ENCODE results near the gene INPP5A.

The INPP5A gene

GRCh38 chr10:132745511-132745910, 207.9 kb downstream of the INPP5A start:
- Histone ChIP-seq H4K20me1 (ENCODE audit: insufficient read depth, low read length, poor library complexity, severe bottlenecking) (no peaks in the 10 kb centered on the region), H2AFZ (ENCODE audit: low read length) (no peak overlapping the region), H3K36me3 (ENCODE audit: insufficient read depth, low read length) (peaks cover 12% of the 10 kb centered on the region; the same call in 1 of the 2 replicates), H3K9me3 (ENCODE audit: insufficient read depth, low read depth, low read length) (no peaks in the 10 kb centered on the region), H3K79me2 (ENCODE audit: insufficient read depth, low read length) (no peaks in the 10 kb centered on the region), H3K9ac (ENCODE audit: low read depth, low read length, poor library complexity, severe bottlenecking) (no peak overlapping the region), H3K27me3 (ENCODE audit: insufficient read depth, low read length, poor library complexity, severe bottlenecking) (no peaks in the 10 kb centered on the region), H3K9me2 (replicated peaks; ENCODE audit: low read depth, low read length) (no peaks in the 10 kb centered on the region), H3K4me1 (ENCODE audit: insufficient read depth, low read length, poor library complexity, severe bottlenecking) (no peaks in the 10 kb centered on the region), H3F3A (ENCODE audit: low read depth) (no peaks in the 10 kb centered on the region), H3K4me2 (ENCODE audit: low read depth, low read length, poor library complexity, severe bottlenecking) (no peak overlapping the region), H3K4me3 (ENCODE audit: low read length, poor library complexity, severe bottlenecking) (no peak overlapping the region)
- TF ChIP-seq EZH2phosphoT487 (IDR thresholded peaks at IDR 0.05; ENCODE audit: borderline replicate concordance) (no peak), CTCF (conservative IDR thresholded peaks at IDR 0.05; ENCODE audit: low read length) (no peak)

DNA sequence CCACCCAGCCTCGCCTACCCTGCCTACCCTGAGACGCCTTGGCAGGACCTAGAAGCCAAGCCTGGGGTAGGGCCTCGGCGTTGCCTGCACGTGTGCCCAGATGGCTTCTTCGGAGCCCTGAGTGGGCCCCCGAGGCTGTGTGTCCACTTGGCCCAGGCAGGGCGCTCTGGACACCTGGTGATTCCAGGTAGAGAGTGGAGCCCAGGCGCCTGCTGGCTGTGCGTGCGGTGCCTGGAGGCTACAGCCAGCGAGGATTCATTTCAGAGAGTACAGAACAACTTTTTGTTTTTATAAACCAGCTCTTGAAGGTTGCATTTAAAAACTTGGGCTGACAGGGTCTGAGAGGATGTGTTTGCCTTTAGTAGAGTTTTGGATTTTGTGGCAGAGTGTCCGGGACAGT, 208.4 kb downstream of the INPP5A start:
- no peak overlapping the region for H3K9ac ChIP-seq (ENCODE audit: low read depth, low read length, poor library complexity, severe bottlenecking)
- H3K9me2 ChIP-seq (replicated peaks; ENCODE audit: low read depth, low read length), result no peaks in the 10 kb centered on the region
- H3K4me2 ChIP-seq (ENCODE audit: low read depth, low read length, poor library complexity, severe bottlenecking), result no peak overlapping the region
- no peak overlapping the region for H2AFZ ChIP-seq (ENCODE audit: low read length)
- TF ChIP-seq CTCF (conservative IDR thresholded peaks at IDR 0.05; ENCODE audit: low read length) (no peak), EZH2phosphoT487 (IDR thresholded peaks at IDR 0.05; ENCODE audit: borderline replicate concordance) (no peak)
- H3K27me3 ChIP-seq (ENCODE audit: insufficient read depth, low read length, poor library complexity, severe bottlenecking), result no peaks in the 10 kb centered on the region
- no peak overlapping the region for H3K4me3 ChIP-seq (ENCODE audit: low read length, poor library complexity, severe bottlenecking)
- H4K20me1 ChIP-seq (ENCODE audit: insufficient read depth, low read length, poor library complexity, severe bottlenecking), result no peaks in the 10 kb centered on the region
- no peaks in the 10 kb centered on the region for H3K4me1 ChIP-seq (ENCODE audit: insufficient read depth, low read length, poor library complexity, severe bottlenecking)
- H3K36me3 ChIP-seq (ENCODE audit: insufficient read depth, low read length), result peaks cover 13% of the 10 kb centered on the region; the same call in 1 of the 2 replicates
- no peaks in the 10 kb centered on the region for H3K9me3 ChIP-seq (ENCODE audit: insufficient read depth, low read depth, low read length)
- H3K79me2 ChIP-seq (ENCODE audit: insufficient read depth, low read length), result no peaks in the 10 kb centered on the region
- H3F3A ChIP-seq (ENCODE audit: low read depth), result no peaks in the 10 kb centered on the region

DNA sequence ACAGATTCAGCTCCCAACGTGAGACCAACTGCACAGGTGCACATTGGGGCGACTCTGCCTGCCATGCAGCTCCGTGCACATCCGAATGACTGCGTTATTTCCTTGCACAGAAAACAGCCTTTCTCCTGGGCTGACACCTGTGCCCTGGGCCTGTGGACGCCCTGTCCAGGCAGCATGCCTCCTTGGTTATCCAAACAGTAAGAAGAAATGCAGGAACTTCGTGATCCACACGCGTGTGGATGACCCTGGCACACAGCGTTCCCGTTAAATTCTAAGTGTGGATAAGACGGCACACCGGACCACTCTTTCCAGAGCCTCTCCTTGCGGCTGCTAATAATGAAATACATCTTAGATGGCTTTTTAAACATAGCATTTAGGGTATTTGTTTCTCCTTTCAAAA, 208.8 kb downstream of the INPP5A start:
- Histone ChIP-seq H3K9me2 (replicated peaks; ENCODE audit: low read depth, low read length) (no peaks in the 10 kb centered on the region), H3K36me3 (ENCODE audit: insufficient read depth, low read length) (peaks cover 11% of the 10 kb centered on the region; the same call in 1 of the 2 replicates), H3K9ac (ENCODE audit: low read depth, low read length, poor library complexity, severe bottlenecking) (no peak overlapping the region), H3F3A (ENCODE audit: low read depth) (no peaks in the 10 kb centered on the region), H4K20me1 (ENCODE audit: insufficient read depth, low read length, poor library complexity, severe bottlenecking) (no peaks in the 10 kb centered on the region), H2AFZ (ENCODE audit: low read length) (no peak overlapping the region), H3K4me2 (ENCODE audit: low read depth, low read length, poor library complexity, severe bottlenecking) (no peak overlapping the region), H3K4me1 (ENCODE audit: insufficient read depth, low read length, poor library complexity, severe bottlenecking) (no peaks in the 10 kb centered on the region), H3K27me3 (ENCODE audit: insufficient read depth, low read length, poor library complexity, severe bottlenecking) (no peaks in the 10 kb centered on the region), H3K9me3 (ENCODE audit: insufficient read depth, low read depth, low read length) (no peaks in the 10 kb centered on the region), H3K79me2 (ENCODE audit: insufficient read depth, low read length) (no peaks in the 10 kb centered on the region), H3K4me3 (ENCODE audit: low read length, poor library complexity, severe bottlenecking) (no peak overlapping the region)
- no peak for TF ChIP-seq CTCF (conservative IDR thresholded peaks at IDR 0.05; ENCODE audit: low read length)

Data from Loucy (cell line).